ENCODE data around the gene DLGAP4. TPM values are rescaled to one million over a fixed set of nuclear protein-coding genes. Genes with fewer than 3 reads are reported as not detected.

DLGAP4 gene
- total and polyA plus RNA-seq, 9 of the 15 experiments (the other 6 are each of a cell fraction or from before 2014, with no cell fraction given), result 0.31 to 34.1 (median 4.5) TPM

GRCh38 chr20:36465109-36466080 is 159.3 kb downstream of the DLGAP4 start (continued):
- TF ChIP-seq, protein P1, sequence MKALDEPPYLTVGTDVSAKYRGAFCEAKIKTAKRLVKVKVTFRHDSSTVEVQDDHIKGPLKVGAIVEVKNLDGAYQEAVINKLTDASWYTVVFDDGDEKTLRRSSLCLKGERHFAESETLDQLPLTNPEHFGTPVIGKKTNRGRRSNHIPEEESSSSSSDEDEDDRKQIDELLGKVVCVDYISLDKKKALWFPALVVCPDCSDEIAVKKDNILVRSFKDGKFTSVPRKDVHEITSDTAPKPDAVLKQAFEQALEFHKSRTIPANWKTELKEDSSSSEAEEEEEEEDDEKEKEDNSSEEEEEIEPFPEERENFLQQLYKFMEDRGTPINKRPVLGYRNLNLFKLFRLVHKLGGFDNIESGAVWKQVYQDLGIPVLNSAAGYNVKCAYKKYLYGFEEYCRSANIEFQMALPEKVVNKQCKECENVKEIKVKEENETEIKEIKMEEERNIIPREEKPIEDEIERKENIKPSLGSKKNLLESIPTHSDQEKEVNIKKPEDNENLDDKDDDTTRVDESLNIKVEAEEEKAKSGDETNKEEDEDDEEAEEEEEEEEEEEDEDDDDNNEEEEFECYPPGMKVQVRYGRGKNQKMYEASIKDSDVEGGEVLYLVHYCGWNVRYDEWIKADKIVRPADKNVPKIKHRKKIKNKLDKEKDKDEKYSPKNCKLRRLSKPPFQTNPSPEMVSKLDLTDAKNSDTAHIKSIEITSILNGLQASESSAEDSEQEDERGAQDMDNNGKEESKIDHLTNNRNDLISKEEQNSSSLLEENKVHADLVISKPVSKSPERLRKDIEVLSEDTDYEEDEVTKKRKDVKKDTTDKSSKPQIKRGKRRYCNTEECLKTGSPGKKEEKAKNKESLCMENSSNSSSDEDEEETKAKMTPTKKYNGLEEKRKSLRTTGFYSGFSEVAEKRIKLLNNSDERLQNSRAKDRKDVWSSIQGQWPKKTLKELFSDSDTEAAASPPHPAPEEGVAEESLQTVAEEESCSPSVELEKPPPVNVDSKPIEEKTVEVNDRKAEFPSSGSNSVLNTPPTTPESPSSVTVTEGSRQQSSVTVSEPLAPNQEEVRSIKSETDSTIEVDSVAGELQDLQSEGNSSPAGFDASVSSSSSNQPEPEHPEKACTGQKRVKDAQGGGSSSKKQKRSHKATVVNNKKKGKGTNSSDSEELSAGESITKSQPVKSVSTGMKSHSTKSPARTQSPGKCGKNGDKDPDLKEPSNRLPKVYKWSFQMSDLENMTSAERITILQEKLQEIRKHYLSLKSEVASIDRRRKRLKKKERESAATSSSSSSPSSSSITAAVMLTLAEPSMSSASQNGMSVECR (CRISPR knock-in tag; IDR thresholded peaks at IDR 0.05), result no peak
- TF ChIP-seq, protein P2, sequence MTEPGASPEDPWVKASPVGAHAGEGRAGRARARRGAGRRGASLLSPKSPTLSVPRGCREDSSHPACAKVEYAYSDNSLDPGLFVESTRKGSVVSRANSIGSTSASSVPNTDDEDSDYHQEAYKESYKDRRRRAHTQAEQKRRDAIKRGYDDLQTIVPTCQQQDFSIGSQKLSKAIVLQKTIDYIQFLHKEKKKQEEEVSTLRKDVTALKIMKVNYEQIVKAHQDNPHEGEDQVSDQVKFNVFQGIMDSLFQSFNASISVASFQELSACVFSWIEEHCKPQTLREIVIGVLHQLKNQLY (CRISPR knock-in tag; conservative IDR thresholded peaks at IDR 0.05), result no peak
- TF ChIP-seq CEBPB (tag; IDR thresholded peaks at IDR 0.05) (peak; percentile 12; the same call in 1 of the 2 replicates), TGIF2 (CRISPR knock-in tag; IDR thresholded peaks at IDR 0.05) (no peak), GATAD2B (IDR thresholded peaks at IDR 0.05; ENCODE audit: borderline replicate concordance) (no peak), ZBTB2 (IDR thresholded peaks at IDR 0.05) (0 out of 2 replicates have a peak, but pooled peaks have one; percentile 46), ZNF444 (CRISPR knock-in tag; IDR thresholded peaks at IDR 0.05) (no peak)
- TF ChIP-seq, protein P3, sequence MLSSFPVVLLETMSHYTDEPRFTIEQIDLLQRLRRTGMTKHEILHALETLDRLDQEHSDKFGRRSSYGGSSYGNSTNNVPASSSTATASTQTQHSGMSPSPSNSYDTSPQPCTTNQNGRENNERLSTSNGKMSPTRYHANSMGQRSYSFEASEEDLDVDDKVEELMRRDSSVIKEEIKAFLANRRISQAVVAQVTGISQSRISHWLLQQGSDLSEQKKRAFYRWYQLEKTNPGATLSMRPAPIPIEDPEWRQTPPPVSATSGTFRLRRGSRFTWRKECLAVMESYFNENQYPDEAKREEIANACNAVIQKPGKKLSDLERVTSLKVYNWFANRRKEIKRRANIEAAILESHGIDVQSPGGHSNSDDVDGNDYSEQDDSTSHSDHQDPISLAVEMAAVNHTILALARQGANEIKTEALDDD (IDR thresholded peaks at IDR 0.05), result 0 out of 2 replicates have a peak, but pooled peaks have one; percentile 30

Data from K562 (cell line).